Lung (tissue), 12 donors: Measurements from ENCODE around the gene NABP1. TPM values are rescaled to one million over a fixed set of nuclear protein-coding genes. Genes with fewer than 3 reads are reported as not detected.

Experiments used
- ATAC-seq: fragments of 200-7000 bp; cut with Tn5 transposase; one replicate; pipeline ENCODE4 v1.9.1; 2020; ENCODE audit warnings: moderate number of reproducible peaks; ENCODE audit not compliant: insufficient read depth, low FRiP score
- DNase-seq, 3 donors: peaks; one replicate each; pipeline ENCODE4 v3.0.0-alpha.2; 2013 to 2017
- H3K27ac ChIP-seq, 2 donors: one replicate each; pipeline ENCODE4 v1.5.1; 2013; ENCODE audit warnings: mild to moderate bottlenecking in 2 of 2, moderate library complexity in 2 of 2, control low read depth in 1 of 2, inconsistent platforms in 1 of 2, low read depth in 1 of 2, low read length in 1 of 2
- H3K27me3 ChIP-seq, 3 donors: one replicate each; pipeline ENCODE4 v1.5.1; 2013; ENCODE audit warnings: low read length in 2 of 3; ENCODE audit not compliant: control insufficient read depth in 3 of 3, insufficient read depth in 3 of 3
- H3K36me3 ChIP-seq, 4 donors: one replicate each; pipeline ENCODE4 v1.5.1; 2013; ENCODE audit warnings: low read length in 4 of 4, mild to moderate bottlenecking in 1 of 4, moderate library complexity in 1 of 4; ENCODE audit not compliant: control insufficient read depth in 4 of 4, insufficient read depth in 4 of 4
- H3K4me1 ChIP-seq, 5 donors: one replicate each; pipeline ENCODE4 v1.5.1; 2013; ENCODE audit warnings: low read length in 5 of 5, mild to moderate bottlenecking in 2 of 5, moderate library complexity in 1 of 5; ENCODE audit not compliant: control insufficient read depth in 5 of 5, insufficient read depth in 5 of 5
- H3K4me3 ChIP-seq: one replicate; pipeline ENCODE4 v1.5.1; 2013; ENCODE audit warnings: mild to moderate bottlenecking, control low read depth, moderate library complexity
- H3K9ac ChIP-seq, 2 donors: one replicate each; pipeline ENCODE4 v1.5.1; 2013; ENCODE audit warnings: low read length in 2 of 2, control low read depth in 1 of 2; ENCODE audit not compliant: insufficient read depth in 1 of 2
- H3K9me3 ChIP-seq, 4 donors: one replicate each; pipeline ENCODE4 v1.5.1; 2013; ENCODE audit warnings: low read length in 3 of 4, mild to moderate bottlenecking in 1 of 4, moderate library complexity in 1 of 4; ENCODE audit not compliant: control insufficient read depth in 4 of 4, insufficient read depth in 3 of 4
- WGBS, 2 donors: extraction: QIAGEN DNeasy Blood & Tissue Kit; methylation state at CpG; one replicate each; pipeline ENCODE4 v1.1.7; 2013; 5-methylcytosine and 5-hydroxymethylcytosine counted together
- polyA plus RNA-seq, 2 donors: library from polyadenylated mRNA; stranded (reverse); fragments of 200-250 nt; gene quantifications; one replicate each; pipeline ENCODE4 v1.2.1, GENCODE V29; 2013
- total RNA-seq, 2 donors: library from RNA; depleted of rRNA in 1 of 2; stranded (reverse); fragments of >200 nt in 1 of 2; gene quantifications; one replicate each; pipeline ENCODE4 v1.2.1, GENCODE V29; 2014 to 2021
- TF ChIP-seq, protein P1 (sequence below): IDR thresholded peaks from 2 replicates; pipeline ENCODE4 v1.5.1; 2012; ENCODE audit warnings: mild to moderate bottlenecking; ENCODE audit errors: control extremely low read depth, extremely low read depth
- donor health status: control.
- donor health status: control.
- donor health status: Bipolar disorder and iron deficiency.
- donor health status: healthy.
- donor health status: DM: yes; HTN: yes; CAD: no.

Gene NABP1
- total and polyA plus RNA-seq, 4 donors, result 22.5 to 66.3 (median 49.1) TPM

DNA sequence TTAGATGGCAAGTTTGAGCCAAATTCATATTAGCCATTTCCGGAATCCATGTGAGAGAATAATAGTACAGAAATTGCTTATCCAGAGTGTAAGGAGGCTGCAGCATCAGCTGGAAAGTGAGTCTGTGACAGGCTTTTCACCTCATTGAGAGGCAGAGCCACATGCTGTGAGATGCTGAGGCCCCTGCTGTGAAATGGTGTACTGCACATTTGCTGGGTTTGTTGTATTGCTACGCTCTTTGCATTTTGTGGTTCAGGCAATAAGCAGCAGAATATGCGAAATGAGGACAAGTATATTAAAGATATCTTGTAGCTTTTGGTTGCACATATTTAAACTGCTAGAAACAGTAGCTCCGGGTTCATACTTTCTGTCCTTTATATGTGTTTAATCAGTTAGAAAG lies 37.0 kb downstream of the NABP1 start:
- no peaks in the 10 kb centered on the region for H3K27me3 ChIP-seq
- peaks cover 0 to 12% (median 0%) of the 10 kb centered on the region in 5 donors for H3K4me1 ChIP-seq
- no peak overlapping the region for H3K4me3 ChIP-seq
- 89 to 91% methylated on average over 4 of the region's 4 CpGs for WGBS, 2 donors
- peak in 1 of 3 donors; percentile 11 for DNase-seq
- no peaks in the 10 kb centered on the region for H3K36me3 ChIP-seq
- H3K9me3 ChIP-seq, result peaks cover 0 to 1% (median 0%) of the 10 kb centered on the region in 4 donors
- no peak for ATAC-seq
- no peak overlapping the region for H3K27ac ChIP-seq
- TF ChIP-seq, protein P1, sequence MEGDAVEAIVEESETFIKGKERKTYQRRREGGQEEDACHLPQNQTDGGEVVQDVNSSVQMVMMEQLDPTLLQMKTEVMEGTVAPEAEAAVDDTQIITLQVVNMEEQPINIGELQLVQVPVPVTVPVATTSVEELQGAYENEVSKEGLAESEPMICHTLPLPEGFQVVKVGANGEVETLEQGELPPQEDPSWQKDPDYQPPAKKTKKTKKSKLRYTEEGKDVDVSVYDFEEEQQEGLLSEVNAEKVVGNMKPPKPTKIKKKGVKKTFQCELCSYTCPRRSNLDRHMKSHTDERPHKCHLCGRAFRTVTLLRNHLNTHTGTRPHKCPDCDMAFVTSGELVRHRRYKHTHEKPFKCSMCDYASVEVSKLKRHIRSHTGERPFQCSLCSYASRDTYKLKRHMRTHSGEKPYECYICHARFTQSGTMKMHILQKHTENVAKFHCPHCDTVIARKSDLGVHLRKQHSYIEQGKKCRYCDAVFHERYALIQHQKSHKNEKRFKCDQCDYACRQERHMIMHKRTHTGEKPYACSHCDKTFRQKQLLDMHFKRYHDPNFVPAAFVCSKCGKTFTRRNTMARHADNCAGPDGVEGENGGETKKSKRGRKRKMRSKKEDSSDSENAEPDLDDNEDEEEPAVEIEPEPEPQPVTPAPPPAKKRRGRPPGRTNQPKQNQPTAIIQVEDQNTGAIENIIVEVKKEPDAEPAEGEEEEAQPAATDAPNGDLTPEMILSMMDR, result no peak
- H3K9ac ChIP-seq, result no peak overlapping the region

DNA sequence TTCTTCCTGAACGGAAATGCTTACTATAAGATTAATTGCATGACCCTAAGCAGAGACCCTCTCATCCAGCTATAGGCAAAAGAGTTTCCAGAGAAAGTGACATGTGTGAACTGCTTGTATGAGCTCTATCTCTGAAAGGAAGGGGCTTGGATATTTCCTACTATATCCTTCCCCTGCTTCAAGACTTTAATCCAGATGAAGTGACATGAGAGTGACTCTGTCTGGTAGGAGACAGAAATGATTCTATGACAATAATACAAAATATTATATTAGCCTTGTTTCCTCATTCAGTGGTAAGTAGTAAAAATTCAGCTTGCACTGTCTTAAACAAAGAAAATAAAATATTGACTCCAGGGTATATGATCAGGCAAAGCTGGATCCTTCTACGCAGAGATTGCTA lies 37.5 kb downstream of the NABP1 start:
- no peak overlapping the region for H3K9ac ChIP-seq
- TF ChIP-seq, protein P1, result no peak
- WGBS, 2 donors, result 83 to 86% methylated on average over 2 of the region's 2 CpGs
- no peaks in the 10 kb centered on the region for H3K27me3 ChIP-seq
- H3K9me3 ChIP-seq, result peaks cover 0 to 1% (median 0%) of the 10 kb centered on the region in 4 donors
- ATAC-seq (no peak), DNase-seq (peak in 2 of 3 donors; percentile 88 to 92)
- no peak overlapping the region for H3K27ac ChIP-seq
- H3K4me3 ChIP-seq, result no peak overlapping the region
- no peaks in the 10 kb centered on the region for H3K36me3 ChIP-seq
- H3K4me1 ChIP-seq, result peaks cover 0 to 12% (median 0%) of the 10 kb centered on the region in 5 donors

DNA sequence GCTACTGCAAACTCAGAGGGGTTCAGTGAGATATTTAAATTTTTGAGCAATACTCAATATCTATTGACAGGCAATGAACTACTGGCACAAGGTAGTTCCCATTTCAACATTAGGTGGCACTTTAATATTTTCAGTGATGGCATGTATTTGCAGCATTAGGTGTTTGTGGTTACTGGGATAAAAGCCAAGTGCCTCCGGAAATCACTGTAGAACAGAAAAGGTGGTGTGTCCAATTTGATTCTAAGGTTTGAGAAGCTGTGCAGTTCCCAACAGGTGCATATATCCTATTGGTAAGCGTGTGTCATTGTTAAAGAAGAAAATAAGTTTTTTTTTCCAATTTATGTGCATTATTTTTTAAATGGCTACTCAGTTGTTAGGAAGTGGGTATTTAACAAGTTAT lies 41.3 kb downstream of the NABP1 start:
- TF ChIP-seq, protein P1, result no peak
- Histone ChIP-seq H3K36me3 (no peaks in the 10 kb centered on the region), H3K9me3 (no peaks in the 10 kb centered on the region), H3K27me3 (no peaks in the 10 kb centered on the region), H3K4me3 (no peak overlapping the region), H3K9ac (no peak overlapping the region), H3K4me1 (peaks cover 0 to 12% (median 0%) of the 10 kb centered on the region in 5 donors), H3K27ac (no peak overlapping the region)
- 71 to 72% methylated on average over 2 of the region's 2 CpGs for WGBS, 2 donors
- DNase-seq, result no peak
- ATAC-seq, result no peak

DNA sequence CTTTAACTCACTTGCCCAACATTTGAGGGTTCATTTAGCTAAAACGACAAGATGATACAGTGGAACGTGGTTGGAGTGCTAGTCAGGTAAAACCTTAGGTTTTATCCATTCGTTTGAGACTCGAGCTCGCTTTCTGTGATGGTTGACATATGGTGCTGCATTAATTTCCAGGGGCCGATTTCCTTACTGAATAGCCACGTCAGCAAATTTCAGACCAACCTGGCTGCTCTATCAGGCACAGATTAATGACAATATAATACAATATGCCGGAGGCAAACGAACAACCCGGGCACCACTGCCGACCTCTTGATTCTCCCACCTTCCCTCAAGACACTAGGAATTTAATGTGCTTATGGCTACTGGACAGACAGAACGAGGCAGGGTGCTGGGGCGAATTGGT lies 42.0 kb downstream of the NABP1 start:
- ATAC-seq (no peak), DNase-seq (no peak)
- Histone ChIP-seq H3K4me1 (peaks cover 0 to 9% (median 0%) of the 10 kb centered on the region in 5 donors), H3K27me3 (no peaks in the 10 kb centered on the region), H3K9ac (no peak overlapping the region), H3K27ac (no peak overlapping the region), H3K36me3 (no peaks in the 10 kb centered on the region), H3K9me3 (no peaks in the 10 kb centered on the region), H3K4me3 (no peak overlapping the region)
- WGBS, 2 donors, result 96 to 97% methylated on average over 13 of the region's 13 CpGs
- TF ChIP-seq, protein P1, result no peak
